HepG2 (cell line): Measurements from ENCODE around the gene TSHZ2. TPM values are rescaled to one million over a fixed set of nuclear protein-coding genes. Genes with fewer than 3 reads are reported as not detected.

Experiments
- ATAC-seq: fragments of 200-7000 bp; cut with Tn5 transposase; 3 replicates; pipeline ENCODE4 v1.9.1; 2020; ENCODE audit warnings: mild to moderate bottlenecking, moderate library complexity
- BruUV-seq: library from RNA; stranded (reverse); fragments of 400-500 nt; replicated peaks from 2 replicates; lab custom pipeline; 2021; lab: Mats Ljungman, UMichigan
- CTCF ChIA-PET: fragments of 300-600 bp; formaldehyde crosslinking; extraction: SDS; loops from one replicate; lab custom pipeline; 2021; ENCODE audit warnings: low total read pairs, inconsistent platforms, low intra/inter-chr PET ratio; lab: Yijun Ruan, JAX
- POLR2A ChIA-PET: fragments of 350-600 bp; sonication (Branson Sonifier 250); formaldehyde crosslinking; loops from one replicate; lab custom pipeline; 2020; ENCODE audit warnings: antibody characterized with exemption, inconsistent platforms; lab: Yijun Ruan, JAX
- DNase-seq: peaks from one replicate; pipeline ENCODE4 v3.0.0-alpha.2; 2015; ENCODE audit warnings: low spot score
- FAIRE-seq: peaks from 3 replicates; lab custom pipeline; 2011; peaks lifted over from hg19 to GRCh38; lab: Jason Lieb, UNC
- H2AFZ ChIP-seq: one replicate; pipeline ENCODE4 v1.6.1; 2011; ENCODE audit warnings: low read length, inconsistent platforms
- H3K27ac ChIP-seq: fragments of 300-600 bp; 3 replicates; pipeline ENCODE4 v1.8.0; 2011; ENCODE audit warnings: mixed run types, mild to moderate bottlenecking, mixed read lengths, low read length, inconsistent platforms; ENCODE audit not compliant: insufficient read depth; ENCODE audit errors: extremely low read length
- H3K27me3 ChIP-seq, 2 experiments: fragments of 200-600 bp in 1 of 2; 2 replicates in 1 of 2; 3 replicates in 1 of 2; pipeline versions ENCODE4 v1.6.0 to v1.8.0; 2011; ENCODE audit warnings: low read length in 2 of 2, mild to moderate bottlenecking in 2 of 2, moderate library complexity in 2 of 2, inconsistent platforms in 1 of 2; ENCODE audit not compliant: insufficient read depth in 2 of 2, control insufficient read depth in 1 of 2
- H3K36me3 ChIP-seq, 2 experiments: fragments of 200-600 bp in 1 of 2; replicated peaks in 1 of 2; 2 replicates in 1 of 2; 3 replicates in 1 of 2; pipeline versions ENCODE4 v1.5.1 to v1.8.0; 2011; ENCODE audit warnings: low read length in 2 of 2, inconsistent platforms in 1 of 2; ENCODE audit not compliant: insufficient read depth in 2 of 2, control insufficient read depth in 1 of 2
- H3K4me1 ChIP-seq: 2 replicates; pipeline ENCODE4 v1.5.1; 2012; ENCODE audit warnings: low read length, inconsistent platforms; ENCODE audit not compliant: insufficient read depth
- H3K4me2 ChIP-seq: 2 replicates; pipeline ENCODE4 v1.6.0; 2011; ENCODE audit warnings: low read depth, low read length, inconsistent platforms
- H3K4me3 ChIP-seq, 3 experiments: fragments of 200-600 bp in 1 of 3; sonication (generic), shearing (Covaris generic) in 1 of 3; replicated peaks in 1 of 3; 2 replicates each; pipeline ENCODE4 v1.5.1; 2011 to 2016; ENCODE audit warnings: low read length in 3 of 3, inconsistent platforms in 2 of 3, low read depth in 2 of 3, mild to moderate bottlenecking in 2 of 3, control low read depth in 1 of 3, mixed read lengths in 1 of 3; ENCODE audit not compliant: insufficient read depth in 1 of 3
- H3K79me2 ChIP-seq: one replicate; pipeline ENCODE4 v1.6.1; 2011; ENCODE audit warnings: low read length, inconsistent platforms; ENCODE audit not compliant: insufficient read depth
- H3K9ac ChIP-seq: 2 replicates; pipeline ENCODE4 v1.6.0; 2011; ENCODE audit warnings: mild to moderate bottlenecking, low read depth, low read length, inconsistent platforms; ENCODE audit not compliant: insufficient read depth
- H3K9me3 ChIP-seq: 2 replicates; pipeline ENCODE4 v1.5.1; 2012; ENCODE audit warnings: mild to moderate bottlenecking, low read length
- H4K20me1 ChIP-seq: 2 replicates; pipeline ENCODE4 v1.6.0; 2011; ENCODE audit warnings: inconsistent platforms, mild to moderate bottlenecking, low read length, moderate library complexity; ENCODE audit not compliant: insufficient read depth
- MTA1 ChIP-seq: sonication (generic); formaldehyde crosslinking; IDR thresholded peaks from 2 replicates; pipeline ENCODE4 v1.4.0; 2020; ENCODE audit warnings: missing genetic modification reagents, mild to moderate bottlenecking, borderline replicate concordance
- PHB2 ChIP-seq: fragments of 450-650 bp; IDR thresholded peaks from 2 replicates; pipeline ENCODE4 v1.6.1; 2018; ENCODE audit not compliant: partially characterized antibody
- RFXAP ChIP-seq: sonication (generic); formaldehyde crosslinking; IDR thresholded peaks from 2 replicates; pipeline ENCODE4 v1.4.0; 2020; ENCODE audit warnings: missing genetic modification reagents, borderline replicate concordance
- RNF219 ChIP-seq: sonication (generic); formaldehyde crosslinking; IDR thresholded peaks from 2 replicates; pipeline ENCODE4 v1.5.0; 2020; ENCODE audit warnings: mild to moderate bottlenecking, missing genetic modification reagents
- SMYD3 ChIP-seq: sonication (generic); formaldehyde crosslinking; IDR thresholded peaks from 2 replicates; pipeline ENCODE4 v1.8.1; 2023; ENCODE audit warnings: mild to moderate bottlenecking, missing genetic modification reagents
- ZFP41 ChIP-seq: sonication (generic); formaldehyde crosslinking; IDR thresholded peaks from 2 replicates; pipeline ENCODE4 v1.4.0; 2020; ENCODE audit warnings: mild to moderate bottlenecking, missing genetic modification reagents, borderline replicate concordance
- ZMAT3 ChIP-seq: sonication (generic); formaldehyde crosslinking; conservative IDR thresholded peaks from 2 replicates; pipeline ENCODE4 v1.7.0; 2021; ENCODE audit warnings: missing genetic modification reagents
- ZNF335 ChIP-seq: sonication (generic); formaldehyde crosslinking; IDR thresholded peaks from 2 replicates; pipeline ENCODE4 v1.4.0; 2020; ENCODE audit warnings: missing genetic modification reagents
- ZNF367 ChIP-seq: sonication (generic); formaldehyde crosslinking; IDR thresholded peaks from 2 replicates; pipeline ENCODE4 v1.4.0; 2020; ENCODE audit warnings: missing genetic modification reagents, borderline replicate concordance
- ZNF564 ChIP-seq: sonication (generic); formaldehyde crosslinking; IDR thresholded peaks from 2 replicates; pipeline ENCODE4 v1.8.1; 2023; ENCODE audit warnings: mild to moderate bottlenecking, missing genetic modification reagents
- ZNF607 ChIP-seq: sonication (generic); formaldehyde crosslinking; IDR thresholded peaks from 2 replicates; pipeline ENCODE4 v1.5.1; 2020; ENCODE audit warnings: missing genetic modification reagents, mild to moderate bottlenecking, borderline replicate concordance
- ZNF615 ChIP-seq: sonication (generic); formaldehyde crosslinking; IDR thresholded peaks from 2 replicates; pipeline ENCODE4 v1.5.0; 2020; ENCODE audit warnings: mild to moderate bottlenecking, missing genetic modification reagents, borderline replicate concordance
- ZNF878 ChIP-seq: sonication (generic); formaldehyde crosslinking; IDR thresholded peaks from 2 replicates; pipeline ENCODE4 v1.8.1; 2023; ENCODE audit warnings: mild to moderate bottlenecking, missing genetic modification reagents, moderate library complexity
- ZNF891 ChIP-seq: sonication (generic); formaldehyde crosslinking; IDR thresholded peaks from 2 replicates; pipeline ENCODE4 v1.5.0; 2020; ENCODE audit warnings: mild to moderate bottlenecking, missing genetic modification reagents
- WGBS: methylation state at CpG from one replicate; pipeline ENCODE4 v1.1.6; 2017; ENCODE audit warnings: low lambda C conversion rate; 5-methylcytosine and 5-hydroxymethylcytosine counted together
- in situ Hi-C: cut with HindIII; loops from 2 replicates; pipeline ENCODE4 v1.10.0; 2017; ENCODE audit warnings: low pct_unique_long_range_greater_than_20kb; ENCODE audit not compliant: extremely low pct_ligation_motif_present
- intact Hi-C: fragments of 100-400 bp; cut with micrococcal nuclease; formaldehyde crosslinking; loops from one replicate; pipeline ENCODE4 v1.10.0; 2022; ENCODE audit not compliant: unreplicated experiment
- polyA plus RNA-seq, 8 experiments: library from polyadenylated mRNA; depleted of rRNA in 3 of 8; stranded (reverse) in 7 of 8; unstranded in 1 of 8; fragments of >200 nt; fragmentation: Illumina TruSeq in 4 of 8; extraction: Trizol in 4 of 8; gene quantifications; 2 replicates each; pipeline versions ENCODE4 v1.2.1 to v1.2.3, GENCODE V29; 2011 to 2016; ENCODE audit warnings: low read depth in 4 of 8, missing spikeins in 1 of 8, mixed read lengths in 1 of 8; ENCODE audit not compliant: insufficient read depth in 1 of 8
- total RNA-seq, 5 experiments: library from RNA; depleted of rRNA; stranded (reverse); fragments of >200 nt; fragmentation: Illumina TruSeq; extraction: Trizol; gene quantifications; 2 replicates each; pipeline ENCODE4 v1.2.3, GENCODE V29; 2016; ENCODE audit warnings: low read depth in 1 of 5

TSHZ2 gene
- total and polyA plus RNA-seq, 2 of the 13 experiments (the other 11 are each of a cell fraction or from before 2014, with no cell fraction given), result 0.01 TPM; not detected in 1

GRCh38 chr20:53216478-53216855 is 244.3 kb downstream of the TSHZ2 start:
- Histone ChIP-seq H3K36me3 (no peaks in the 10 kb centered on the region), H3K4me3 (no peak overlapping the region), H3K9ac (no peak overlapping the region), H3K4me1 (no peaks in the 10 kb centered on the region), H4K20me1 (no peaks in the 10 kb centered on the region), H3K4me2 (no peak overlapping the region), H3K9me3 (no peaks in the 10 kb centered on the region), H2AFZ (no peak overlapping the region), H3K27me3 (peaks cover 0 to 11% of the 10 kb centered on the region in 2 experiments; a peak in 2 of 5 replicates), H3K27ac (no peak overlapping the region), H3K79me2 (no peaks in the 10 kb centered on the region)
- ChIA-PET CTCF (interaction anchor here (1.0 to 2.2 kb wide), 5 partner anchors 196 to 904 kb away, joined by 3 to 20 read pairs (median 6); no protein-coding TSS in a partner anchor), POLR2A (interaction anchor here (0.9 kb wide), 1 partner anchor 36 kb away, joined by 3 read pairs; no protein-coding TSS in a partner anchor)
- intact Hi-C loops, result loop anchor here (5.0 to 10.0 kb wide), 3 partner anchors 272 to 974 kb away; no protein-coding TSS in a partner anchor
- DNase-seq, result no peak
- in situ Hi-C loops, result loop anchor here (10.0 to 25.0 kb wide), 2 partner anchors 321 to 902 kb away; no protein-coding TSS in a partner anchor
- 54% methylated on average over 2 of the region's 2 CpGs for WGBS
- no peak for FAIRE-seq
- TF ChIP-seq RNF219 (no peak), SMYD3 (CRISPR knock-in tag) (no peak), ZNF615 (CRISPR knock-in tag) (no peak), ZNF607 (CRISPR knock-in tag) (no peak), MTA1 (no peak), ZMAT3 (CRISPR knock-in tag) (no peak), ZNF878 (CRISPR knock-in tag) (no peak), ZNF564 (CRISPR knock-in tag) (no peak), ZFP41 (no peak), ZNF891 (CRISPR knock-in tag) (no peak), PHB2 (no peak), RFXAP (CRISPR knock-in tag) (no peak), ZNF335 (no peak), ZNF367 (CRISPR knock-in tag) (no peak)
- no peak for ATAC-seq
- no TSS peak for BruUV-seq
